ENCODE measurements around the gene DDO.

The DDO gene

GRCh38 chr6:110357664-110358552, 57.5 kb downstream of the DDO start, which contains the start of gene METTL24:
METTL24 (minus strand) TSS chr6:110358349; CDS start chr6:110358272, 77 bp downstream.
- TF ChIP-seq CTCF (IDR thresholded peaks at IDR 0.05) = no peak
- Mint-ChIP-seq H3K4me3 (peak within 1 kb of the TSS; percentile 88), H3K27ac (peak within 1 kb of the TSS; percentile 70), H3K4me1 (peaks cover 74% of the 10 kb centered on the region), H3K27me3 (ENCODE audit: low read depth, poor library complexity) (peaks cover 16% of the 10 kb centered on the region), H3K9me3 (peaks cover 17% of the 10 kb centered on the region), H3K36me3 (ENCODE audit: low read depth) (peaks cover 7% of the 10 kb centered on the region)
- peak; percentile 75 for DNase-seq

GRCh38 chr6:110357298-110357663, 58.1 kb downstream of the DDO start:
- Mint-ChIP-seq H3K4me1 (peaks cover 81% of the 10 kb centered on the region), H3K36me3 (ENCODE audit: low read depth) (peaks cover 7% of the 10 kb centered on the region)
- TF ChIP-seq CTCF (IDR thresholded peaks at IDR 0.05) = no peak

GRCh38 chr6:110356778-110357177, 58.6 kb downstream of the DDO start:
- DNase-seq = no peak
- Mint-ChIP-seq H3K4me3 (peak overlapping the region; percentile 88), H3K9me3 (peaks cover 9% of the 10 kb centered on the region), H3K27ac (no peak overlapping the region), H3K36me3 (ENCODE audit: low read depth) (peaks cover 7% of the 10 kb centered on the region), H3K27me3 (ENCODE audit: low read depth, poor library complexity) (peaks cover 16% of the 10 kb centered on the region), H3K4me1 (peaks cover 86% of the 10 kb centered on the region)
- TF ChIP-seq CTCF (IDR thresholded peaks at IDR 0.05) = no peak

More at GRCh38 chr6:110357298-110357663, 58.1 kb downstream of the DDO start:
- peaks cover 10% of the 10 kb centered on the region for H3K9me3 Mint-ChIP-seq
- peak; percentile 21 for DNase-seq
- H3K27ac Mint-ChIP-seq = peak overlapping the region; percentile 66
- H3K4me3 Mint-ChIP-seq = peak overlapping the region; percentile 88
- H3K27me3 Mint-ChIP-seq (ENCODE audit: low read depth, poor library complexity) = peaks cover 16% of the 10 kb centered on the region

GRCh38 chr6:110355727-110356126, 59.6 kb downstream of the DDO start:
- Mint-ChIP-seq H3K4me3 (peak overlapping the region; percentile 88), H3K4me1 (peaks cover 91% of the 10 kb centered on the region), H3K9me3 (no peaks in the 10 kb centered on the region), H3K36me3 (ENCODE audit: low read depth) (no peaks in the 10 kb centered on the region), H3K27ac (peak overlapping the region; percentile 77), H3K27me3 (ENCODE audit: low read depth, poor library complexity) (peaks cover 16% of the 10 kb centered on the region)
- no peak for DNase-seq
- no peak for TF ChIP-seq CTCF (IDR thresholded peaks at IDR 0.05)

GRCh38 chr6:110355022-110355421, 60.4 kb downstream of the DDO start:
- H3K36me3 Mint-ChIP-seq (ENCODE audit: low read depth) = no peaks in the 10 kb centered on the region
- peaks cover 87% of the 10 kb centered on the region for H3K4me1 Mint-ChIP-seq
- H3K4me3 Mint-ChIP-seq = peak overlapping the region; percentile 88
- H3K9me3 Mint-ChIP-seq = no peaks in the 10 kb centered on the region
- peak; percentile 59 for DNase-seq
- no peak for TF ChIP-seq CTCF (IDR thresholded peaks at IDR 0.05)
- peaks cover 12% of the 10 kb centered on the region for H3K27me3 Mint-ChIP-seq (ENCODE audit: low read depth, poor library complexity)
- H3K27ac Mint-ChIP-seq = peak overlapping the region; percentile 77

Data from nephron progenitor cell (in vitro differentiated cells).